Choroid plexus epithelial cell (primary cell): ENCODE measurements around the gene ZP1.
A peak's percentile ranks its signal among the peaks of the same experiment; 100 is the strongest.
"Not testable (repeated sequence)": the region's sequence is repeated elsewhere in the genome, so short reads cannot be mapped to it uniquely, and the experiment has no call there.

ENCODE experiments used
- DNase-seq: peaks from one replicate; pipeline ENCODE4 v3.0.0-alpha.2; 2010; ENCODE audit warnings: low read depth
- H3K4me3 ChIP-seq: 2 replicates; pipeline ENCODE4 v1.5.1; 2011; ENCODE audit warnings: low read depth, mild to moderate bottlenecking, control low read depth, low read length, moderate library complexity
- TF ChIP-seq, protein P1 (sequence below): conservative IDR thresholded peaks from 2 replicates; pipeline ENCODE4 v1.5.1; 2011; ENCODE audit warnings: low read depth, mild to moderate bottlenecking, control low read depth, inconsistent platforms, low read length, moderate library complexity

ZP1 gene

DNA sequence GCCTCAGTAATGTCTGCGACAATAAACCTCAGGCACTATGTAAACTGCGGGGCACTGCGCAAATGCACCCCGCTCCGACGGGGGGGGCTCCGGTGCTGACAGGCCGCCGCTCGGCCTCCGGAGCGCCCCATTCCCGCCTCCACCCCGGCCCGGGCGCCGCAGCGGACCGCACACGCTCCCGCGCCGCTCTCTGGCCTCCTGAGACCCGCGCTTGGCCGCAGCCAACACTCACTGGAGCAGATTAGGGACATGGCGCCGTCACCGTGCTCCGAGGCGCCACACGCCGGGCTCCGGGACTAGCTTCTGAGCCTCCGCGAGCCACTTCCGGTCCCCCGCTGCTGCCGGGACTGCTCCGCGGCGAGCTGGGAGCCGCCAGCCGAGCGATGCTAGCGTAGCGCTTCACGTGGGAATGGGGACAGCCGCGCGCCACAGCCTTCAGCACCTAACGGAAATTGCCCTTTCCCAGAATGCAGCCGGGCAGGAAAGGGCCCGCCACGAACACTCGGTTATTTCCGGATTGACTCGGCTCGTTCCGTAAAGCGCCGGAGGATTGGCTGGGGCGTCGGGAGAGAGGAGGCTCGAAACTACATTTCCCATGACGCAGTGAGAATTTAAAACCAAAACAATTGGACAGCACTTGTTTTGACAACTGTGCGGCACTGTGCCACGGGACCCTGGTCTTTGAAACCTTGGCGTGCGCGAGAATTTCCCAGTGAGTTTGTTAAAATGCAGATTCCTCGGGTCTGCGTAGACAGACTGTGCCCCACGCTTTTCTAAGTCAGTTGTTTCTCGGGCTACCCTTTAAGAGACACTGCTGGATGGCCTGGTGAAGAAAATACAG is 39.0 kb downstream of the ZP1 start, which contains the start of gene PRPF19:
Gene PRPF19 (minus strand): TSS at position 454 of the 841 bp plus-strand sequence. CDS start 203 bp downstream, at position 251.
- peak; percentile 96 for DNase-seq
- TF ChIP-seq, protein P1, sequence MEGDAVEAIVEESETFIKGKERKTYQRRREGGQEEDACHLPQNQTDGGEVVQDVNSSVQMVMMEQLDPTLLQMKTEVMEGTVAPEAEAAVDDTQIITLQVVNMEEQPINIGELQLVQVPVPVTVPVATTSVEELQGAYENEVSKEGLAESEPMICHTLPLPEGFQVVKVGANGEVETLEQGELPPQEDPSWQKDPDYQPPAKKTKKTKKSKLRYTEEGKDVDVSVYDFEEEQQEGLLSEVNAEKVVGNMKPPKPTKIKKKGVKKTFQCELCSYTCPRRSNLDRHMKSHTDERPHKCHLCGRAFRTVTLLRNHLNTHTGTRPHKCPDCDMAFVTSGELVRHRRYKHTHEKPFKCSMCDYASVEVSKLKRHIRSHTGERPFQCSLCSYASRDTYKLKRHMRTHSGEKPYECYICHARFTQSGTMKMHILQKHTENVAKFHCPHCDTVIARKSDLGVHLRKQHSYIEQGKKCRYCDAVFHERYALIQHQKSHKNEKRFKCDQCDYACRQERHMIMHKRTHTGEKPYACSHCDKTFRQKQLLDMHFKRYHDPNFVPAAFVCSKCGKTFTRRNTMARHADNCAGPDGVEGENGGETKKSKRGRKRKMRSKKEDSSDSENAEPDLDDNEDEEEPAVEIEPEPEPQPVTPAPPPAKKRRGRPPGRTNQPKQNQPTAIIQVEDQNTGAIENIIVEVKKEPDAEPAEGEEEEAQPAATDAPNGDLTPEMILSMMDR, result no peak

DNA sequence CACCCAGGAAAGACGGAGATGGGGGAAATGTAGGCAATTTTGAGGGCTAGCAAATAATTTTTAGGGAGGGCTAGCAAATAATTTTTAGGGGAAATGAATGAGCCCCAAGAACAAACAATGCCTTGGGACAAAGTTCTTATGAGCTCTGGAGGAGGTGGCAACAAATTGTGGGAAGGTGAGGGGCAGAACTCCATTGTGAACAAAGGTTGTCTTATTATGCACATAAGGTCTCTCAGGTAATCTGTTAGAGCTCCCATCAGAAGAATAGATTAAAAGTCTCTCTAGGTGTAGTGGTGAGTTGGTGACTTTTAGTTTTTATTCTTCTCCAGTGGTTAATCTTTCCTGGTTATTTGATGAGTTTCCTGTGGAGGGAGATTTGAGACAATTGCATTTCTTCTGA is 41.5 kb downstream of the ZP1 start:
- no peak for DNase-seq
- H3K4me3 ChIP-seq, result no peak overlapping the region
- TF ChIP-seq, protein P1, result no peak

More for the DNA sequence above, 39.0 kb downstream of the ZP1 start, which contains the start of gene PRPF19:
- peak within 1 kb of the TSS; percentile 90 for H3K4me3 ChIP-seq

DNA sequence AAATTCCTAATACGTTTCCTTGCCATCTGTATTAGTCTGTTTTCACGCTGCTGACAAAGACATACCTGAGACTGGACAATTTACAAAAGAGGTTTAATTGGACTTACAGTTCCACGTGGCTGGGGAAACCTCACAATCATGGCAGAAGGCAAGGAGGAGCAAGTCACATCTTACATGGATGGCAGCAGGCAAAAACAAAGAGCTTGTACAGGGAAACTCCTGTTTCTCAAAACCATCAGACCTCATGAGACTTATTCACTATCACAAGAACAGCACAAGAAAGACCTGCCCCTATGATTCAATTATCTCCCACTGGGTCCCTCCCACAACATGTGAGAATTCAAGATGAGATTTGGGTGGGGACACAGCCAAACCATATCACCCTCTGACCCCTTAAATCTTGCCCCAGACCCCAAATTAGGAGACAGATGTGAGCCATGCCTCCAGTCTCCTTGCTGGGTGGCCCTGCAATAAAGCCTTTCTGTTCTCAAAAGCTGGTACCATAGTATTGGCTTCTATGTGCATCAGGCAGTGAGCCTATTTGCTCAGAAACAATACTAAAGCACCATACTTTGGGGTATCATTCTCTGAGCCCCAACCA is 42.4 kb downstream of the ZP1 start:
- H3K4me3 ChIP-seq, result not testable (repeated sequence)

DNA sequence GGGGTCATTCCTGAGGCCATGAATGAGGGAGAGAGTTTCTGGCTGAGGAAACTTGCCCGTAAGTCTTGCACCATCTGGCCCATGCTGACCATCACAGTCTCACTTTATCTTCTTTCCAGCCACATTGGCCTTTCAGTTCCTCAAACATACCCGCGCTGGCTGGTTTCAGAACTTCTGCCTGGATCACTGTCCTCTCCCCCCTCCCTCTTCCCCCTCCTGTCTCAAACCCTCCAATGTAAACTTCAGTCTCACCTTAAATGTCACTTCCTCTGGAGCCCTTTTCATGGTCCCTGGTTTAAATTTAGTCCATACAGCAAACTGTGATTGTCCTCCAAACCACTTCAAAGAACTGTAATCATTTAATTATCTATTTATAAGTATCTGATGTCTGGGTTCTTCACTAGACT is 42.9 kb downstream of the ZP1 start:
- no peak for DNase-seq
- no peak overlapping the region for H3K4me3 ChIP-seq
- TF ChIP-seq, protein P1, result no peak

More for the DNA sequence above, 42.4 kb downstream of the ZP1 start:
- not testable (repeated sequence) for DNase-seq

DNA sequence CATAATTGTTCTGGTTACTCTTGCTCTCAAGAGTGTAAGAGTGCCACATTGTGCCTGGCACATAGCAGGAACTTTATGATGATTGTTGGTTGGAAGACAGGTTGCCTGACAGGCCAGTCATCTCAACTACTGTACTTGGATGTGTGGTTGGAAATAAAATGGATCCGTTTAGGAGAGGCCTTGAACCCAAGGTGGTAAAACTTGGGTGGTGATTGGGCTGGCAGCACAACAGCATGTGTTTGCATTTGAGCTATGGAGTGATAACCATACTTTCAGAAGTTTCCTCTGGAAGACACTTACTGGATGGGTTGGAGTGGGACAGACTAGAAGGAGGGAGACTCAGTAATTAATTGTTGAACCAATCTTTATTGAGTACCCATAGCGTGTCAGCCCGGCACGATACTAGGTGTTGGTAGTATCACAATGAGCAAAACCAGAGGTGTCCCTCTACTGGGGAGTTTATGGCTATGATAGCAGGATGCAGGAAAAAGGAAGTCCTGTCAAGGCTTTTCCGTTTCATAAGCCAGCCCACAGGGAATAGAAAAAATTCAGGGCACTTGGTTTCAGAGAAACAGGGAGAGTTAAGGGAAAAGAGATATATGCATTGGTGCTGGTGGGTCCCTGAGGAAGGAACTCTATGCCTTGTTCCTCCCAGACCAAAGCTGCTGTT is 43.5 kb downstream of the ZP1 start:
- TF ChIP-seq, protein P1, result no peak
- DNase-seq, result no peak
- no peak overlapping the region for H3K4me3 ChIP-seq

DNA sequence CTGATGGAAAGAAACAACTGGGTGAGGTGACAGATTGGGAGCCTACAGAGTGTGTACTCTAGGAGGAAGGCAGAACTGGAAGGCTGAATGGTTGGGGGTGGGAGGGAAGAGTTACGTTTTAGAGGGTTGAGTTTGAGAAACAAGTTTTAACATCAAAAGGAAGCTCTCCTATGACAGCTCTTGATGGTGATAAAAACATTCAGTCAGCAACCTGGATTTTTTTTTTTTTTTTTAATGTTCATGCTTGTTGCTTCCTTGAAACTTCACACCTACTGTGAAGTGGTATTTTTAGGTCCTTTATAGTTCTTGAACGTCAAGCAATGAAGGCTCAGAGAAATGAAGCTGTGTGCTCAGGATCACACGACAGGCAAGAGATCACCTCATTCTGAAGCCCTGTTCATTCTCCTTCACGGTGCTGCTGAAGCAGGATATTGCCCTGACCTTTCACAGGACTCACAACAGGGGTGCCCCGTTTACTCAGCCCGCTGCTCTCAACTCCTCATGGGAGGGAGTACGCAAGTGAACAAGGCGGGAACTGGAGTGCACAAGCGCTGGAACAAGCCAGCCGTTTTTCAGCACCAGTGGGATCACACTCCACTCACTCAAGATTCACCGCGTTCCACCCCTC is 45.0 kb downstream of the ZP1 start:
- TF ChIP-seq, protein P1, result no peak
- DNase-seq, result peak; percentile 94
- H3K4me3 ChIP-seq, result peak overlapping the region; percentile 36

DNA sequence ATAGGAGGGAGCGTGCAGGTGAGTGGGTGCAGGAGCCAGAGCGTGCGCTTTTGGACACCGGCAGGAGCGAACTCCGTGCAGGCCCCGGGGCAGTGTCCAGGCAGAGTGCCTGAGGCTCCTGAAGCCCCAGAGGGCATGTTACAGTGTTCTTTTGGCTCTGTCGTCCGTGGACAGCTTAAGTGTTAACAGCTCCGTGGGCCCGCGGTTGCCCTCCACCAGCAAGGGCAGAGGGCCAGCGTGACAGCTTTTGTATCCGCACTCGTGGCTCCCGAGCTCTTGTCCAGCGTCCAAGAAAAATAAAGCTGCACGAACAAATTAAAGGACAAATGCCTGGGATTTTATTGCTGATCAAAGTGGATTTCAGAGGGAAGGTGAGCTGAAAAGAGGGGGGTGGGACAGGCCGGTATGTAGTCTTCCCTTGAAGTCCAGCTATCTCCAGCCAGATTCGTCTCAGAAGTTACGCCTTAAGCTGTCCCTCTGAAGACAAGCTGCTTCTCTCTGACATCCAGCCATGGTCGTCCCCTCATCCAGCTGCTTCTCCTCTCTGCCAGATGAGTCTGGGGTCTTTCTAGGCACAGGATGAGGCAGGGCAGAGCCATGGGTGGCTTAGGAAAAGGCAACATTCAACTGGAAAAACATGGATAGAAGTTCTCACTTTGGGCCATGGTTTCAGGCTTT is 45.6 kb downstream of the ZP1 start:
- TF ChIP-seq, protein P1, result no peak
- peak overlapping the region; percentile 36 for H3K4me3 ChIP-seq
- DNase-seq, result peak; percentile 44
